CD14-positive monocyte (primary cell): ENCODE measurements around the gene B3GAT2. TPM values are rescaled to one million over a fixed set of nuclear protein-coding genes. Genes with fewer than 3 reads are reported as not detected.

Experiments
- DNase-seq, 3 donors: peaks; one replicate each; pipeline ENCODE4 v3.0.0-alpha.2; 2011 to 2022
- H2AFZ ChIP-seq: 2 replicates; pipeline ENCODE4 v1.6.0; 2012; ENCODE audit warnings: mild to moderate bottlenecking, low read depth, low read length, inconsistent platforms; ENCODE audit not compliant: insufficient read depth, poor library complexity, severe bottlenecking
- H3K27ac ChIP-seq, 2 donors: 1 replicate in 1 of 2; 2 replicates in 1 of 2; pipeline ENCODE4 v1.5.1; 2012 to 2013; ENCODE audit warnings: low read length in 2 of 2, control low read depth in 1 of 2, inconsistent platforms in 1 of 2, low read depth in 1 of 2, mild to moderate bottlenecking in 1 of 2
- H3K27me3 ChIP-seq, 2 donors: one replicate each; pipeline versions ENCODE4 v1.6.0 to v1.6.1; 2011 to 2013; ENCODE audit warnings: low read length in 2 of 2; ENCODE audit not compliant: control insufficient read depth in 2 of 2, insufficient read depth in 2 of 2
- H3K36me3 ChIP-seq, 2 donors: replicated peaks in 1 of 2; 1 replicate in 1 of 2; 2 replicates in 1 of 2; pipeline versions ENCODE4 v1.5.1 to v1.6.1; 2012 to 2013; ENCODE audit warnings: low read length in 2 of 2, control low read depth in 1 of 2, inconsistent platforms in 1 of 2, mild to moderate bottlenecking in 1 of 2; ENCODE audit not compliant: insufficient read depth in 2 of 2, control insufficient read depth in 1 of 2
- H3K4me1 ChIP-seq, 2 donors: 1 replicate in 1 of 2; 2 replicates in 1 of 2; pipeline versions ENCODE4 v1.5.1 to v1.6.1; 2012 to 2013; ENCODE audit warnings: low read length in 2 of 2, control low read depth in 1 of 2, inconsistent platforms in 1 of 2, mild to moderate bottlenecking in 1 of 2, moderate library complexity in 1 of 2; ENCODE audit not compliant: insufficient read depth in 2 of 2, control insufficient read depth in 1 of 2
- H3K4me2 ChIP-seq: replicated peaks from 2 replicates; pipeline ENCODE3; 2012; ENCODE audit warnings: low read length, moderate library complexity, mild to moderate bottlenecking; ENCODE audit not compliant: poor library complexity, severe bottlenecking; ENCODE audit errors: extremely low read depth
- H3K4me3 ChIP-seq, 3 experiments: fragments of 200-600 bp in 1 of 3; sonication (generic) in 1 of 3; replicated peaks in 1 of 3; 1 replicate in 2 of 3; 2 replicates in 1 of 3; pipeline ENCODE4 v1.5.1; 2011 to 2013; ENCODE audit warnings: low read length in 3 of 3, mild to moderate bottlenecking in 3 of 3, control low read depth in 2 of 3, low read depth in 2 of 3, inconsistent platforms in 1 of 3, moderate library complexity in 1 of 3
- H3K79me2 ChIP-seq: 2 replicates; pipeline ENCODE4 v1.6.0; 2012; ENCODE audit warnings: mild to moderate bottlenecking, control low read depth, inconsistent platforms, low read length, moderate library complexity; ENCODE audit not compliant: insufficient read depth
- H3K9ac ChIP-seq: 2 replicates; pipeline ENCODE4 v1.6.0; 2017; ENCODE audit warnings: low read length, mild to moderate bottlenecking; ENCODE audit not compliant: insufficient read depth, poor library complexity, severe bottlenecking
- H3K9me3 ChIP-seq, 2 donors: replicated peaks in 1 of 2; 1 replicate in 1 of 2; 2 replicates in 1 of 2; pipeline versions ENCODE4 v1.5.1 to v1.6.1; 2012 to 2013; ENCODE audit warnings: low read length in 2 of 2, control low read depth in 1 of 2; ENCODE audit not compliant: control insufficient read depth in 1 of 2, insufficient read depth in 1 of 2
- H4K20me1 ChIP-seq: 2 replicates; pipeline ENCODE4 v1.6.0; 2012; ENCODE audit warnings: mild to moderate bottlenecking, low read length, control low read depth, moderate library complexity; ENCODE audit not compliant: insufficient read depth
- H3K27ac Mint-ChIP-seq, 7 donors: one replicate each; pipeline ENCODE4 v1.8.0; 2020; ENCODE audit warnings: mild to moderate bottlenecking in 7 of 7, mixed read lengths in 7 of 7, moderate library complexity in 6 of 7, inconsistent platforms in 2 of 7
- H3K27me3 Mint-ChIP-seq, 3 donors: one replicate each; pipeline ENCODE4 v1.8.0; 2021 to 2022; ENCODE audit warnings: low read depth in 3 of 3, mild to moderate bottlenecking in 3 of 3, mixed read lengths in 3 of 3, moderate library complexity in 3 of 3, inconsistent platforms in 1 of 3
- H3K36me3 Mint-ChIP-seq, 2 donors: one replicate each; pipeline ENCODE4 v1.8.0; 2020; ENCODE audit warnings: mixed read lengths in 2 of 2, inconsistent platforms in 1 of 2, mild to moderate bottlenecking in 1 of 2
- H3K4me1 Mint-ChIP-seq: one replicate; pipeline ENCODE4 v1.8.0; 2020; ENCODE audit warnings: mild to moderate bottlenecking, mixed read lengths
- H3K4me3 Mint-ChIP-seq, 2 donors: one replicate each; pipeline ENCODE4 v1.8.0; 2020; ENCODE audit warnings: mild to moderate bottlenecking in 2 of 2, mixed read lengths in 2 of 2, moderate library complexity in 1 of 2
- H3K9me3 Mint-ChIP-seq, 7 donors: one replicate each; pipeline ENCODE4 v1.8.0; 2020 to 2022; ENCODE audit warnings: mixed read lengths in 7 of 7, mild to moderate bottlenecking in 6 of 7, moderate library complexity in 6 of 7, inconsistent platforms in 2 of 7
- CTCF ChIP-seq: fragments of 200-600 bp; IDR thresholded peaks from one replicate; pipeline ENCODE4 v1.8.0; 2022; ENCODE audit warnings: antibody characterized with exemption, mild to moderate bottlenecking
- WGBS: methylation state at CpG from one replicate; pipeline ENCODE4 v1.1.5; 2013; ENCODE audit warnings: missing lambda C conversion rate; ENCODE audit not compliant: insufficient coverage; 5-methylcytosine and 5-hydroxymethylcytosine counted together
- intact Hi-C, 2 donors: fragments of 100-400 bp; cut with micrococcal nuclease; formaldehyde crosslinking; loops; one replicate each; pipeline versions ENCODE4 v1.15.0 to v1.15.1; 2023
- polyA plus RNA-seq, 3 donors: library from polyadenylated mRNA; depleted of rRNA in 1 of 3; unstranded in 2 of 3; stranded (reverse) in 1 of 3; fragments of 300-500 nt in 2 of 3; fragments of >200 nt in 1 of 3; fragmentation: Illumina TruSeq in 2 of 3; gene quantifications; 1 replicate in 2 of 3; 2 replicates in 1 of 3; pipeline ENCODE4 v1.2.3, GENCODE V29; 2012 to 2021

B3GAT2 gene
- polyA plus RNA-seq, 3 donors = 0.03 to 0.05 TPM; not detected in 1

GRCh38 chr6:70842541-70842940, 114.3 kb downstream of the B3GAT2 start:
- Mint-ChIP-seq H3K4me3 (no peak overlapping the region), H3K27ac (peak overlapping the region in 2 of 7 donors; percentile 2 to 43), H3K4me1 (no peaks in the 10 kb centered on the region), H3K27me3 (peaks cover 0 to 2% (median 2%) of the 10 kb centered on the region in 3 donors), H3K36me3 (peaks cover 16 to 24% of the 10 kb centered on the region in 2 donors), H3K9me3 (peaks cover 0 to 3% (median 0%) of the 10 kb centered on the region in 7 donors)
- no peaks in the 10 kb centered on the region for H3K79me2 ChIP-seq
- no peak overlapping the region for H2AFZ ChIP-seq
- H3K27ac ChIP-seq = no peak overlapping the region
- WGBS = 100% methylated on average over 1 of the region's 8 CpGs
- no peak for DNase-seq
- no peak for TF ChIP-seq CTCF
- no peak overlapping the region for H3K4me3 ChIP-seq
- H3K27me3 ChIP-seq = no peaks in the 10 kb centered on the region
- no peaks in the 10 kb centered on the region for H3K4me1 ChIP-seq
- H3K9me3 ChIP-seq = no peaks in the 10 kb centered on the region
- H3K9ac ChIP-seq = no peak overlapping the region
- H3K36me3 ChIP-seq = peaks cover 0 to 34% of the 10 kb centered on the region in 2 donors
- H3K4me2 ChIP-seq = no peak overlapping the region
- intact Hi-C loops = no loop called here
- H4K20me1 ChIP-seq = no peaks in the 10 kb centered on the region

GRCh38 chr6:70841112-70841511, 115.7 kb downstream of the B3GAT2 start:
- no peak for TF ChIP-seq CTCF
- Histone ChIP-seq H3K9ac (no peak overlapping the region), H3K27ac (no peak overlapping the region), H3K4me3 (no peak overlapping the region), H3K4me1 (no peaks in the 10 kb centered on the region), H4K20me1 (no peaks in the 10 kb centered on the region), H3K4me2 (no peak overlapping the region), H3K36me3 (peaks cover 0 to 36% of the 10 kb centered on the region in 2 donors), H3K9me3 (no peaks in the 10 kb centered on the region), H3K79me2 (no peaks in the 10 kb centered on the region), H3K27me3 (no peaks in the 10 kb centered on the region), H2AFZ (no peak overlapping the region)
- intact Hi-C loops = no loop called here
- H3K9me3 Mint-ChIP-seq = peaks cover 0 to 1% (median 0%) of the 10 kb centered on the region in 7 donors
- 89% methylated on average over 2 of the region's 8 CpGs for WGBS
- no peaks in the 10 kb centered on the region for H3K4me1 Mint-ChIP-seq
- no peak overlapping the region for H3K4me3 Mint-ChIP-seq
- peaks cover 0 to 2% (median 2%) of the 10 kb centered on the region in 3 donors for H3K27me3 Mint-ChIP-seq
- DNase-seq = no peak
- no peak overlapping the region for H3K27ac Mint-ChIP-seq
- H3K36me3 Mint-ChIP-seq = peaks cover 16 to 19% of the 10 kb centered on the region in 2 donors
